WTC11 (cell line): Measurements from ENCODE around the gene NAT9. TPM values are rescaled to one million over a fixed set of nuclear protein-coding genes. Genes with fewer than 3 reads are reported as not detected.

Experiments
- ATAC-seq: fragments of 200-7000 bp; cut with Tn5 transposase; 2 replicates; pipeline ENCODE4 v1.10.0; 2021; ENCODE audit warnings: mild to moderate bottlenecking, moderate library complexity
- CTCF ChIA-PET: fragments of 300-600 bp; sonication (Branson Sonifier 250); formaldehyde crosslinking; loops from one replicate; lab custom pipeline; 2021; ENCODE audit warnings: antibody characterized with exemption; lab: Charles Lee
- POLR2A ChIA-PET: fragments of 350-600 bp; sonication (Branson Sonifier 250); formaldehyde crosslinking; loops from one replicate; lab custom pipeline; 2021; ENCODE audit warnings: antibody characterized with exemption; lab: Charles Lee
- DNase-seq: peaks from one replicate; pipeline ENCODE4 v3.0.0; 2021; ENCODE audit warnings: low spot score
- H3K27ac Mint-ChIP-seq: 2 replicates; pipeline ENCODE4 v1.8.0; 2021; ENCODE audit warnings: mixed read lengths
- H3K27me3 Mint-ChIP-seq: 2 replicates; pipeline ENCODE4 v1.8.0; 2021; ENCODE audit warnings: low read depth, mild to moderate bottlenecking, moderate library complexity, mixed read lengths
- H3K36me3 Mint-ChIP-seq: 2 replicates; pipeline ENCODE4 v1.8.0; 2021; ENCODE audit warnings: mixed read lengths
- H3K4me1 Mint-ChIP-seq: 2 replicates; pipeline ENCODE4 v1.8.0; 2022; ENCODE audit warnings: mixed read lengths
- H3K4me3 Mint-ChIP-seq: 2 replicates; pipeline ENCODE4 v1.8.0; 2021; ENCODE audit warnings: mild to moderate bottlenecking, moderate library complexity, mixed read lengths
- H3K9me3 Mint-ChIP-seq: 2 replicates; pipeline ENCODE4 v1.8.0; 2021; ENCODE audit warnings: mixed read lengths
- ATF2 ChIP-seq: sonication (generic); formaldehyde crosslinking; IDR thresholded peaks from 2 replicates; pipeline ENCODE4 v1.8.1; 2022; ENCODE audit warnings: low read depth, missing genetic modification reagents, borderline replicate concordance
- ATF6 ChIP-seq: sonication (generic); formaldehyde crosslinking; IDR thresholded peaks from 2 replicates; pipeline ENCODE4 v1.8.1; 2023; ENCODE audit warnings: mild to moderate bottlenecking, missing genetic modification reagents
- CDX4 ChIP-seq: fragments of 250-450 bp; sonication (Bioruptor Pico); IDR thresholded peaks from 2 replicates; pipeline ENCODE4 v1.9.0; 2021; ENCODE audit warnings: moderate library complexity, mild to moderate bottlenecking, inconsistent platforms, borderline replicate concordance
- E2F4 ChIP-seq: sonication (generic); formaldehyde crosslinking; IDR thresholded peaks from 2 replicates; pipeline ENCODE4 v1.8.1; 2022; ENCODE audit warnings: low read depth, mild to moderate bottlenecking, moderate library complexity, missing genetic modification reagents, borderline replicate concordance
- EMX1 ChIP-seq: fragments of 250-450 bp; sonication (Bioruptor Pico); IDR thresholded peaks from 2 replicates; pipeline ENCODE4 v1.8.0; 2021; ENCODE audit warnings: mild to moderate bottlenecking
- ERG ChIP-seq: fragments of 250-450 bp; sonication (Bioruptor Pico); IDR thresholded peaks from 2 replicates; pipeline ENCODE4 v1.8.0; 2021; ENCODE audit warnings: mild to moderate bottlenecking
- ESRRA ChIP-seq: sonication (generic); formaldehyde crosslinking; IDR thresholded peaks from 2 replicates; pipeline ENCODE4 v1.8.1; 2022; ENCODE audit warnings: mild to moderate bottlenecking, missing genetic modification reagents, borderline replicate concordance
- FOXP1 ChIP-seq: sonication (generic); formaldehyde crosslinking; IDR thresholded peaks from 2 replicates; pipeline ENCODE4 v1.8.0; 2022; ENCODE audit warnings: missing genetic modification reagents, mild to moderate bottlenecking, moderate library complexity, borderline replicate concordance
- GRHL2 ChIP-seq: fragments of 250-450 bp; sonication (Bioruptor Pico); IDR thresholded peaks from 2 replicates; pipeline ENCODE4 v1.8.0; 2022; ENCODE audit warnings: mild to moderate bottlenecking, moderate library complexity; ENCODE audit not compliant: insufficient replicate concordance, severe bottlenecking
- IRF2 ChIP-seq: sonication (generic); formaldehyde crosslinking; IDR thresholded peaks from 2 replicates; pipeline ENCODE4 v1.8.0; 2022; ENCODE audit warnings: low read depth, missing genetic modification reagents, borderline replicate concordance
- NR1H2 ChIP-seq: sonication (generic); formaldehyde crosslinking; IDR thresholded peaks from 2 replicates; pipeline ENCODE4 v1.9.0; 2021; ENCODE audit warnings: mild to moderate bottlenecking, moderate library complexity, missing genetic modification reagents
- RELA ChIP-seq: sonication (generic); formaldehyde crosslinking; IDR thresholded peaks from 2 replicates; pipeline ENCODE4 v1.8.1; 2022; ENCODE audit warnings: missing genetic modification reagents, mild to moderate bottlenecking, borderline replicate concordance
- TEAD1 ChIP-seq: sonication (generic); formaldehyde crosslinking; IDR thresholded peaks from 2 replicates; pipeline ENCODE4 v1.8.0; 2022; ENCODE audit warnings: mild to moderate bottlenecking, missing genetic modification reagents
- TEAD4 ChIP-seq: sonication (generic); formaldehyde crosslinking; IDR thresholded peaks from 2 replicates; pipeline ENCODE4 v1.8.0; 2022; ENCODE audit warnings: mild to moderate bottlenecking, missing genetic modification reagents
- ZMAT4 ChIP-seq: fragments of 250-450 bp; sonication (Bioruptor Pico); IDR thresholded peaks from 2 replicates; pipeline ENCODE4 v1.9.0; 2021; ENCODE audit warnings: mild to moderate bottlenecking
- ZNF121 ChIP-seq: sonication (generic); formaldehyde crosslinking; IDR thresholded peaks from 2 replicates; pipeline ENCODE4 v1.8.0; 2023; ENCODE audit warnings: missing genetic modification reagents
- ZNF219 ChIP-seq: sonication (generic); formaldehyde crosslinking; IDR thresholded peaks from 2 replicates; pipeline ENCODE4 v1.8.0; 2023; ENCODE audit warnings: missing genetic modification reagents, mild to moderate bottlenecking, borderline replicate concordance
- ZNF232 ChIP-seq: sonication (generic); formaldehyde crosslinking; IDR thresholded peaks from 2 replicates; pipeline ENCODE4 v1.8.0; 2022; ENCODE audit warnings: mild to moderate bottlenecking, missing genetic modification reagents
- ZNF512 ChIP-seq: sonication (generic); formaldehyde crosslinking; IDR thresholded peaks from 2 replicates; pipeline ENCODE4 v1.8.1; 2022; ENCODE audit warnings: missing genetic modification reagents, borderline replicate concordance
- total RNA-seq: library from RNA; stranded (reverse); gene quantifications from 3 replicates; pipeline ENCODE4 v1.2.3, GENCODE V29; 2021
- TF ChIP-seq, protein P1 (sequence below): fragments of 200-600 bp; IDR thresholded peaks from 2 replicates; pipeline ENCODE4 v1.8.0; 2022; ENCODE audit warnings: antibody characterized with exemption
- TF ChIP-seq, protein P2 (sequence below): sonication (generic); formaldehyde crosslinking; IDR thresholded peaks from 2 replicates; pipeline ENCODE4 v1.8.0; 2022; ENCODE audit warnings: mild to moderate bottlenecking, missing genetic modification reagents

The NAT9 gene
- total RNA-seq, 1 experiment from 2014 or later: 67.1 TPM

GRCh38 chr17:74731347-74731605 lies 44.9 kb downstream of the NAT9 start:
- H3K27me3 Mint-ChIP-seq: peaks cover 10% of the 10 kb centered on the region
- no peak for DNase-seq
- POLR2A ChIA-PET: no interaction called here
- H3K4me3 Mint-ChIP-seq: no peak overlapping the region
- no peak overlapping the region for H3K27ac Mint-ChIP-seq
- TF ChIP-seq E2F4 (no peak), TEAD1 (CRISPR knock-in tag) (no peak), ZNF121 (CRISPR knock-in tag) (no peak), ZNF512 (CRISPR knock-in tag) (no peak), EMX1 (CRISPR knock-in tag) (no peak), GRHL2 (CRISPR knock-in tag) (no peak)
- TF ChIP-seq, protein P1, sequence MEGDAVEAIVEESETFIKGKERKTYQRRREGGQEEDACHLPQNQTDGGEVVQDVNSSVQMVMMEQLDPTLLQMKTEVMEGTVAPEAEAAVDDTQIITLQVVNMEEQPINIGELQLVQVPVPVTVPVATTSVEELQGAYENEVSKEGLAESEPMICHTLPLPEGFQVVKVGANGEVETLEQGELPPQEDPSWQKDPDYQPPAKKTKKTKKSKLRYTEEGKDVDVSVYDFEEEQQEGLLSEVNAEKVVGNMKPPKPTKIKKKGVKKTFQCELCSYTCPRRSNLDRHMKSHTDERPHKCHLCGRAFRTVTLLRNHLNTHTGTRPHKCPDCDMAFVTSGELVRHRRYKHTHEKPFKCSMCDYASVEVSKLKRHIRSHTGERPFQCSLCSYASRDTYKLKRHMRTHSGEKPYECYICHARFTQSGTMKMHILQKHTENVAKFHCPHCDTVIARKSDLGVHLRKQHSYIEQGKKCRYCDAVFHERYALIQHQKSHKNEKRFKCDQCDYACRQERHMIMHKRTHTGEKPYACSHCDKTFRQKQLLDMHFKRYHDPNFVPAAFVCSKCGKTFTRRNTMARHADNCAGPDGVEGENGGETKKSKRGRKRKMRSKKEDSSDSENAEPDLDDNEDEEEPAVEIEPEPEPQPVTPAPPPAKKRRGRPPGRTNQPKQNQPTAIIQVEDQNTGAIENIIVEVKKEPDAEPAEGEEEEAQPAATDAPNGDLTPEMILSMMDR: no peak
- TF ChIP-seq, all 79 proteins: peak for 0
- H3K36me3 Mint-ChIP-seq: no peaks in the 10 kb centered on the region
- H3K4me1 Mint-ChIP-seq: peaks cover 6% of the 10 kb centered on the region
- no peak for ATAC-seq
- CTCF ChIA-PET: no interaction called here
- H3K9me3 Mint-ChIP-seq: no peaks in the 10 kb centered on the region

DNA sequence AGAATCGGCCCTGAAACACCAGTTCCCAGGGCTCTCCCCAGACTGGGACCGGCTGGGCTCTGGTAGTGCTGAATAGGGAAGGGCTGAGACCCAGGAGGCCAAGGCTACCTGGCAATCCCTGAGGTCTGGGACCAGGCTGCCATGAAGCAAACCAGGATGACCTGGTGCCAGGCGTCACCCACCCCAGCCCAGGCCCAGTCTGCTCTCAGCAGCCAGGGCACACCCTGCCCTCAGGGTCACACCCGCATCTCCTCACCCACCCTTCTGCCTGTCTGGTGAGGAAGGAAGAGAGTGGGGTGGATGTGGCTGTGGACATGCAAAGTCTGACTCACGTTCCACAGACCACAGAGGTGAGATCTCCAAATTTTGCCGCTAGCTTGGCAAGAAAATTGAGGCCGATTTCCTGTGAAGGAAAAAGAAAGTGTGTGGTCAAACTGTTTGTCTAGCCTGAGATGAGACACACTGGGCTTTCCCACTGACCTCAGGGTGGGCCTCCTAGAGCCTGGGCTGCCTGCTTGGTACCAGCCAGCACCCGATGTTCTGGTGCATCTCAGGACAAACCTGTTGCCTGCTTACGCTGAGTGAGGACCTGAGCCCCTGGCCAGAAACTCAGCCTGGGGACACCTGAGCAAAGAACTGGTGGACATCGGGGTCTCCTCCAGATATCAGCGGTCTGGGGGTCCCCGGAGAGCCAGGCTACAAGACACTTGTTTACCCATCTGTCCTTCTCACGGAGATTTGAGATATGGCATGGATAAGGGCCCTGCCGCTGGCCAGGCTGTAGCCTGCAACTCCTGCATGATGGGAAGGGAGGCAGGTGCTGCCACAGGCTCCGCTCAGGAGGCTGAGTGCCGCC lies 45.4 kb downstream of the NAT9 start:
- TF ChIP-seq EMX1 (CRISPR knock-in tag): no peak
- no peak for TF ChIP-seq TEAD1 (CRISPR knock-in tag)
- no peak for TF ChIP-seq NR1H2 (CRISPR knock-in tag)
- no peak for TF ChIP-seq GRHL2 (CRISPR knock-in tag)
- no peak for TF ChIP-seq ATF6
- TF ChIP-seq ZMAT4 (CRISPR knock-in tag): no peak
- no peak for TF ChIP-seq FOXP1 (CRISPR knock-in tag)
- TF ChIP-seq, protein P2, sequence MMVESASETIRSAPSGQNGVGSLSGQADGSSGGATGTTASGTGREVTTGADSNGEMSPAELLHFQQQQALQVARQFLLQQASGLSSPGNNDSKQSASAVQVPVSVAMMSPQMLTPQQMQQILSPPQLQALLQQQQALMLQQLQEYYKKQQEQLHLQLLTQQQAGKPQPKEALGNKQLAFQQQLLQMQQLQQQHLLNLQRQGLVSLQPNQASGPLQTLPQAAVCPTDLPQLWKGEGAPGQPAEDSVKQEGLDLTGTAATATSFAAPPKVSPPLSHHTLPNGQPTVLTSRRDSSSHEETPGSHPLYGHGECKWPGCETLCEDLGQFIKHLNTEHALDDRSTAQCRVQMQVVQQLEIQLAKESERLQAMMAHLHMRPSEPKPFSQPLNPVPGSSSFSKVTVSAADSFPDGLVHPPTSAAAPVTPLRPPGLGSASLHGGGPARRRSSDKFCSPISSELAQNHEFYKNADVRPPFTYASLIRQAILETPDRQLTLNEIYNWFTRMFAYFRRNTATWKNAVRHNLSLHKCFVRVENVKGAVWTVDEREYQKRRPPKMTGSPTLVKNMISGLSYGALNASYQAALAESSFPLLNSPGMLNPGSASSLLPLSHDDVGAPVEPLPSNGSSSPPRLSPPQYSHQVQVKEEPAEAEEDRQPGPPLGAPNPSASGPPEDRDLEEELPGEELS (CRISPR knock-in tag): no peak
- TF ChIP-seq CDX4 (CRISPR knock-in tag): no peak
- no peak for TF ChIP-seq ESRRA (CRISPR knock-in tag)
- no peak for TF ChIP-seq ZNF232 (CRISPR knock-in tag)
- TF ChIP-seq ATF2 (CRISPR knock-in tag): no peak
- no peak for TF ChIP-seq RELA (CRISPR knock-in tag)
- no peak for TF ChIP-seq TEAD4 (CRISPR knock-in tag)
- no peak for TF ChIP-seq ERG (CRISPR knock-in tag)
- no peak for TF ChIP-seq ZNF219 (CRISPR knock-in tag)
- TF ChIP-seq IRF2 (CRISPR knock-in tag): no peak
- H3K4me3 Mint-ChIP-seq: no peak overlapping the region
- H3K4me1 Mint-ChIP-seq: peaks cover 4% of the 10 kb centered on the region; the same call in 1 of the 2 replicates
- peaks cover 4% of the 10 kb centered on the region for H3K27me3 Mint-ChIP-seq
- no peak overlapping the region for H3K27ac Mint-ChIP-seq
- ChIA-PET CTCF (no interaction called here), POLR2A (no interaction called here)
- ATAC-seq (no peak), DNase-seq (no peak)
- H3K9me3 Mint-ChIP-seq: no peaks in the 10 kb centered on the region
- no peaks in the 10 kb centered on the region for H3K36me3 Mint-ChIP-seq
